NT2/D1 (cell line): Measurements from ENCODE around the gene TMEM25.

Source experiments
- DNase-seq: peaks from one replicate; pipeline ENCODE4 v3.0.0-alpha.2; 2011; ENCODE audit warnings: low read depth, low spot score
- H3K27me3 ChIP-seq: 2 replicates; pipeline ENCODE4 v1.6.0; 2011; ENCODE audit warnings: mild to moderate bottlenecking; ENCODE audit not compliant: insufficient read length, insufficient read depth
- H3K36me3 ChIP-seq: 2 replicates; pipeline ENCODE4 v1.6.1; 2011; ENCODE audit warnings: mild to moderate bottlenecking, low read length, mixed read lengths; ENCODE audit not compliant: insufficient read depth, insufficient read length
- H3K4me1 ChIP-seq: 2 replicates; pipeline ENCODE4 v1.5.1; 2011; ENCODE audit not compliant: insufficient read depth, insufficient read length
- H3K4me3 ChIP-seq: 2 replicates; pipeline ENCODE4 v1.5.1; 2011; ENCODE audit warnings: low read depth; ENCODE audit not compliant: insufficient read length
- H3K9ac ChIP-seq: 2 replicates; pipeline ENCODE4 v1.6.0; 2011; ENCODE audit warnings: low read depth; ENCODE audit not compliant: insufficient read length
- H3K9me3 ChIP-seq: 2 replicates; pipeline ENCODE4 v1.5.1; 2011; ENCODE audit warnings: mild to moderate bottlenecking, low read length; ENCODE audit not compliant: insufficient read depth
- SUZ12 ChIP-seq: IDR thresholded peaks from 2 replicates; pipeline ENCODE4 v1.6.1; 2011; ENCODE audit not compliant: insufficient read length, insufficient read depth; ENCODE audit errors: extremely low read depth
- YY1 ChIP-seq: IDR thresholded peaks from 2 replicates; pipeline ENCODE4 v1.6.1; 2011; ENCODE audit not compliant: insufficient read length, insufficient read depth
- ZNF274 ChIP-seq: IDR thresholded peaks from 2 replicates; pipeline ENCODE4 v1.6.1; 2011; ENCODE audit warnings: mild to moderate bottlenecking, low read depth, low read length

The TMEM25 gene

GRCh38 chr11:118503216-118503615 is 27.8 kb upstream of the TMEM25 start:
- Histone ChIP-seq H3K9me3 (no peaks in the 10 kb centered on the region), H3K36me3 (peaks cover 94% of the 10 kb centered on the region), H3K4me1 (no peaks in the 10 kb centered on the region), H3K27me3 (no peaks in the 10 kb centered on the region), H3K4me3 (no peak overlapping the region), H3K9ac (no peak overlapping the region)
- no peak for DNase-seq
- TF ChIP-seq SUZ12 (no peak), YY1 (no peak), ZNF274 (no peak)

DNA sequence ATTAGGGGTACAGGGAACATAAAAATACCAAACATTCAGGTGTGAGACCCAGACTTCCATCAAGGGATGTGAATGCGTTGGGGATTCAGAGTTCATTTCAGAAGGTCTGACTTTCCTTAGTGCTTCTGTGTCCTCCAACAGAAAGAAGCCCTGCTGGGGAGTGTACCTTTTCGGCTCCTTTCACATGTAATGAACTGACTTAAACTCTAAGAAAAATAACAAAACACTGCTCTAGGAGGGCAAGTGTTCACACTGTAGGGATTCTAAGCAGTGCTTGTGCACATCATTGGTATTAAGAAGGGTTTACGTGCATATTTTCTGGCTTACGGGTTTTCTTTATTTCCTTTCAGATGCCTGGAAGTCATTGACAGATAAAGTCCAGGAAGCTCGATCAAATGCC is 19.4 kb upstream of the TMEM25 start:
- Histone ChIP-seq H3K4me3 (no peak overlapping the region), H3K9ac (no peak overlapping the region), H3K9me3 (no peaks in the 10 kb centered on the region), H3K4me1 (no peaks in the 10 kb centered on the region), H3K27me3 (no peaks in the 10 kb centered on the region), H3K36me3 (peaks cover 85% of the 10 kb centered on the region)
- DNase-seq = peak; percentile 57
- no peak for TF ChIP-seq YY1
- no peak for TF ChIP-seq ZNF274
- TF ChIP-seq SUZ12 = no peak

DNA sequence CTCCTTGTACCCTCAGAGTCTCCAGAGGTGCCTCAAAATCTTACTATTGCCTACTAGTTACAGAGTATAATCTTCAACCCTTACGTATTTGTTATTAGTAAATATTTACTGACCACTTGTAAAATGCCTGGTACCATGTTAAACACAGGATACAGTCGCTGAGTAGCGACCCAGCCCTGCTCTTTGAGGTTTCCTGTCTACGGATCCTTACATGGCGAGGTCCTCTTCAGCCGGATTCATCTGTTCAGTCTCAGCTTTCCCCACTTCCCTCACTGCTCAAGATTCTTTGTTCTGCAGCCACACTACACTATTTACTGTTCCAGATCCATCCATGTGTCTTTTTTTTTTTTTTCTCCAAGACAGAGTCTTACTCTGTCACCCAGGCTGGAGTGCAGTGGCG is 16.9 kb upstream of the TMEM25 start:
- Histone ChIP-seq H3K9ac (no peak overlapping the region), H3K36me3 (peaks cover 77% of the 10 kb centered on the region), H3K27me3 (no peaks in the 10 kb centered on the region), H3K4me1 (no peaks in the 10 kb centered on the region), H3K4me3 (no peak overlapping the region), H3K9me3 (no peaks in the 10 kb centered on the region)
- no peak for DNase-seq
- TF ChIP-seq YY1 = no peak
- TF ChIP-seq SUZ12 = no peak
- no peak for TF ChIP-seq ZNF274

- H3K9ac ChIP-seq = no peak overlapping the region
- peaks cover 2% of the 10 kb centered on the region for H3K4me1 ChIP-seq
- no peak for DNase-seq
- H3K36me3 ChIP-seq = peaks cover 82% of the 10 kb centered on the region
- H3K4me3 ChIP-seq = no peak overlapping the region
- H3K27me3 ChIP-seq = no peaks in the 10 kb centered on the region
- H3K9me3 ChIP-seq = no peaks in the 10 kb centered on the region
- no peak for TF ChIP-seq SUZ12
Measured at GRCh38 chr11:118519549-118519948, 11.4 kb upstream of the TMEM25 start.

GRCh38 chr11:118521892-118522311 is 9.1 kb upstream of the TMEM25 start:
- no peak for TF ChIP-seq SUZ12
- no peak for TF ChIP-seq YY1
- TF ChIP-seq ZNF274 = no peak
- peaks cover 2% of the 10 kb centered on the region for H3K4me1 ChIP-seq
- no peaks in the 10 kb centered on the region for H3K9me3 ChIP-seq
- no peaks in the 10 kb centered on the region for H3K27me3 ChIP-seq
- no peak for DNase-seq
- peaks cover 77% of the 10 kb centered on the region for H3K36me3 ChIP-seq
- H3K9ac ChIP-seq = no peak overlapping the region
- H3K4me3 ChIP-seq = no peak overlapping the region

DNA sequence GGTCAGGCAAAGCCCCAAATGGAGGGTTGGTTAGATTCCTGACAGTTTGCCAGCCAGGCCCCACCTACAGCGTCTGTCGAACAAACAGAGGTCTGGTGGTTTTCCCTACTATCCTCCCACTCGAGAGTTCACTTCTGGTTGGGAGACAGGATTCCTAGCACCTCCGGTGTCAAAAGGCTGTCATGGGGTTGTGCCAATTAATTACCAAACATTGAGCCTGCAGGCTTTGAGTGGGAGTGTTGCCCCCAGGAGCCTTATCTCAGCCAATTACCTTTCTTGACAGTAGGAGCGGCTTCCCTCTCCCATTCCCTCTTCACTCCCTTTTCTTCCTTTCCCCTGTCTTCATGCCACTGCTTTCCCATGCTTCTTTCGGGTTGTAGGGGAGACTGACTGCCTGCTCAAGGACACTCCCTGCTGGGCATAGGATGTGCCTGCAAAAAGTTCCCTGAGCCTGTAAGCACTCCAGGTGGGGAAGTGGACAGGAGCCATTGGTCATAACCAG is 8.4 kb upstream of the TMEM25 start:
- DNase-seq = no peak
- Histone ChIP-seq H3K9ac (no peak overlapping the region), H3K36me3 (peaks cover 76% of the 10 kb centered on the region), H3K27me3 (no peaks in the 10 kb centered on the region), H3K4me3 (no peak overlapping the region), H3K9me3 (no peaks in the 10 kb centered on the region), H3K4me1 (peaks cover 2% of the 10 kb centered on the region)
- TF ChIP-seq ZNF274 = no peak
- no peak for TF ChIP-seq YY1

DNA sequence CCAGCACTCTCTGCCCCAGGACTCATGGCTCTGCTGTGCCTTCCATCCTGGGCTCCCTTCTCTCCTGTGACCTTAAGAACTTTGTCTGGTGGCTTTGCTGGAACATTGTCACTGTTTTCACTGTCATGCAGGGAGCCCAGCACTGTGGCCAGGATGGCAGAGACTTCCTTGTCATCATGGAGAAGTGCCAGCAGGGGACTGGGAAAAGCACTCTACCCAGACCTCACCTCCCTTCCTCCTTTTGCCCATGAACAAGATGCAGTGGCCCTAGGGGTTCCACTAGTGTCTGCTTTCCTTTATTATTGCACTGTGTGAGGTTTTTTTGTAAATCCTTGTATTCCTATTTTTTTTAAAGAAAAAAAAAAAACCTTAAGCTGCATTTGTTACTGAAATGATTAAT is 6.6 kb upstream of the TMEM25 start:
- H3K9ac ChIP-seq = no peak overlapping the region
- H3K27me3 ChIP-seq = no peaks in the 10 kb centered on the region
- no peak overlapping the region for H3K4me3 ChIP-seq
- no peak for TF ChIP-seq ZNF274
- TF ChIP-seq YY1 = no peak
- TF ChIP-seq SUZ12 = no peak
- H3K36me3 ChIP-seq = peaks cover 67% of the 10 kb centered on the region
- no peak for DNase-seq
- peaks cover 5% of the 10 kb centered on the region for H3K4me1 ChIP-seq
- H3K9me3 ChIP-seq = no peaks in the 10 kb centered on the region

GRCh38 chr11:118524757-118525470 is 6.1 kb upstream of the TMEM25 start:
- Histone ChIP-seq H3K9ac (no peak overlapping the region), H3K9me3 (no peaks in the 10 kb centered on the region), H3K4me3 (no peak overlapping the region), H3K27me3 (no peaks in the 10 kb centered on the region), H3K4me1 (peaks cover 5% of the 10 kb centered on the region), H3K36me3 (peaks cover 62% of the 10 kb centered on the region)
- no peak for TF ChIP-seq ZNF274
- no peak for TF ChIP-seq SUZ12
- no peak for TF ChIP-seq YY1
- no peak for DNase-seq
